HG03196 (cell line): ENCODE data around the gene TBC1D5.
"Not testable (repeated sequence)": the region's sequence is repeated elsewhere in the genome, so short reads cannot be mapped to it uniquely, and the experiment has no call there.

Experiments used
- ATAC-seq: cut with Tn5 transposase; IDR thresholded peaks from one replicate; pipeline ENCODE4 v1.9.1; 2021; ENCODE audit not compliant: unreplicated experiment

Gene TBC1D5

GRCh38 chr3:17151598-17152373 is 590.6 kb downstream of the TBC1D5 start:
- ATAC-seq = peak; percentile 98

DNA sequence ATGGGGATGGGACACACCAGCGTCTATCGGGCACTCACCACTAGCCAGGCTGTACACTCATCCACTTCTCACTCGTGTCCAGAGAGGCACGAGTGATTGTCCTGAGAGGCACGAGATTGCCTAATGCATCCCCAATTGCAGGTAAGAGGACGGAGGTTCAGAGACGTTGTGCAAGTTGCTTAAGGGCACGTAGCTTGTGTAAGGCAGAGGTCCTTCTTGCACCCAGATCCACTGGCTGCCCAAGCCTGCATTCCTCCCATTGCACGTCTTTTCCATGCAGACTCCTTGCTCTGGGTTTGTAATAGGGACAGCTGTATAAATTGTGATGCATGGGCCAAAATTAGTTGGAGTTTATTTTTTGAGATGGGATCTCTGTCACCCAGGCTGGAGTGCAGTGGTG is 593.4 kb downstream of the TBC1D5 start:
- no peak for ATAC-seq

- no peak for ATAC-seq
Observed at GRCh38 chr3:17144665-17144993, 597.8 kb downstream of the TBC1D5 start.

DNA sequence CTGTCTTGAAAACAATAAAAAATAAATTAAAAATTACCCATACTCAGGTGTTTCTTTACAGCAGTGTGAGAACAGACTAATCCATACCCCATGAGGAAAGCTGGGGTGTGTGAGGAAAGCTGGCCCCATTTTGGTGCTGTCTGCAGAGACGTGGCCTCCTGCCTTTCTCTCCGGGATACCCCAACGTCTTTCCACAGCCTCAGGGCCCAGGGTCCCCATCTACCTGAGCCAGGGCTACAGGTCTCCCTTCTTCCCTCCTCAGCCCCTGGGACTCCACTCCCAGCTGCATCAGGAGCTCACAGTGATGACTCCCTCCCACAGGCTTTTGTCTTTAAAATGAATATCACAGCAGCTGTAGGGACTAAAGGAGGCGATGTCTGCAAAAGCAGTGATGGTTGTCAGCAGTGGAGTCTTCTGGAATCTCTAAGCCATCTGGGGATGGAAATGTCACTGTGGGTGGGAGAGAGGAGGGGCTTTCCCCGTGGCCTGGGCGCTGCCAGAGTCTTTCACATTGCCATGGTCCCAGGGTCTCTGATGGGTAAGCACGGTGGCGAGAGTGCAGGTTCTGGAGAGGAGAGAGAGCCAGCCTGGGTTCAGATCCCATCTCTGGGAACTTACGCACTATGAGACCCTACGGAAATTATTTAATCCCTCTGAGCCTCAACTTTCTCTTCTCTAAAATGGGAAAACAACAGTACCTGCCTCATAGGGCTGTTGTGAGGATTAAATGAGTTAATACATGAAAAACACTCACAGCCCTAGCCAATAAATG is 598.4 kb downstream of the TBC1D5 start:
- no peak for ATAC-seq

- no peak for ATAC-seq
Observed at GRCh38 chr3:17142516-17142915, 599.9 kb downstream of the TBC1D5 start.

DNA sequence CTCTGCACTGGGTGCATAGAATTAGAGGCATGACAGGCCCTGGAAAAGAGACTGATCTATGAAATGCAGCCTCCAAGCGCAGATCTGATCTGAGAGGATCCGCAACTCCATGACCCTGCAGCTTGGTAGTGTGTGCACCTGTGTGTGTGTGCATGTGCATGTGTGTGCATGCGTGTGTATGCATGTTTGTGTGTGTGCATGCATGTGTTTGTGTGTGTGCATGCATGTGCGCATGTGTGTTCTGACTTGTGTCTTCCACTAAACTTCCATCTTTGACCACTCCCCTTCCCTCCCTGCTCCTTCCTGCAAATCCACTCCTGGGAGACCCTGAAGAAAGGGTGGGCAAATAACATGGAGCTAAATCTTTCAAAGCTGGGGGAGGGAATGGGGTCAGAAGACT is 600.7 kb downstream of the TBC1D5 start:
- no peak for ATAC-seq

- no peak for ATAC-seq
Observed at GRCh38 chr3:17140670-17141505, 601.5 kb downstream of the TBC1D5 start.

- ATAC-seq = no peak
Observed at GRCh38 chr3:17138246-17139039, 604.0 kb downstream of the TBC1D5 start.

DNA sequence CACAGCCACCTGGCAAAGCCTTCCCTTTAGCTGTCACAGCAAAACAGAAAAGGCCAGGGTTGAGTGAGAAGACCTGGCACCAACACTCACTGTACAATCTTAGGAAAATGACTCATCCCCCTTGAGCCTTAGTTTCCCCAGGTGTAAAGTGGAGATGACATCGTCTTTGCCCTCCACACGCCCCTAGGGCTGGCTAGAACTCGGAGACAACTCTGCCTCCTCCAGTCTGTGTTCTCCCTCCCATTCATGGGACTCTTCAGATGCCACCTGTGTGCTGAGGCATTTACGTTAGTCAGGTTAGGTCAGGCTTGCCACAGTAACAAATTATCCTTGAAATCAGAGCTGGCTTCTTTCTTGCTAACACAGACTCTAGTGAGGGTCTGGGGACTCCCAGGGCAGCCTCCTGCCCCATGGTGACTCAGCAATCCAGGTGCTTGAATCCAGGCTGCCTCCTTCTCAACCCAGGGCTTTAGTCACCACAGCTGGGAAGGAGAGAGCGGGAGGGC is 605.1 kb downstream of the TBC1D5 start:
- ATAC-seq = no peak

DNA sequence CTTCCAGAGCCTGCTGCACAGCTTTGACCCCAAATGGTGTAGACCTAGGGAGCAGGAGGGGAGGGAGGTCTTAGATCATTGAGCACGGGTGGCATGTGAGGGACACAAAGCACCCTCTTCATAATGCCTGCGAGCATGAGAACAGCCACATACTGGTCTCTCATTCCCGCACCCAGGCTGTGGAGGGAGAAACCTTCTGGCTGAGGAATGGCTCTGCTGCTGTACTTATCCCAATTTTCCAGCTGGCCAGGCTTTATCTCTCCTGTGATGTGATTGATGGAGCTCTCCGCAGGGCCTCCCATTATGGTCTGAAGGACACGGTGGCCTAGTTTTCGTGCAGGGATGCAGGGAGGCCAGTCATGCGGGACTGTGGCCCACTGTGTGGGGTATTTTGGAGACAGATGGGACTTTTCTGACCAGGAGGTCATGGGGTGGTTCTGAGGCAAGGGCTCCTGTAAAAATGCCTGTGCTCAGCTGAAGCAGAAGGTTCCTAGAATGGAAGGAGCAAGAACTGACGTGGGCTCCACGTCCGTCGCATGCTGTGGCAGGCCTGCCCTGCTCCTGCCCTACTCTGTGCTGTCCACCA is 606.2 kb downstream of the TBC1D5 start:
- ATAC-seq = no peak

DNA sequence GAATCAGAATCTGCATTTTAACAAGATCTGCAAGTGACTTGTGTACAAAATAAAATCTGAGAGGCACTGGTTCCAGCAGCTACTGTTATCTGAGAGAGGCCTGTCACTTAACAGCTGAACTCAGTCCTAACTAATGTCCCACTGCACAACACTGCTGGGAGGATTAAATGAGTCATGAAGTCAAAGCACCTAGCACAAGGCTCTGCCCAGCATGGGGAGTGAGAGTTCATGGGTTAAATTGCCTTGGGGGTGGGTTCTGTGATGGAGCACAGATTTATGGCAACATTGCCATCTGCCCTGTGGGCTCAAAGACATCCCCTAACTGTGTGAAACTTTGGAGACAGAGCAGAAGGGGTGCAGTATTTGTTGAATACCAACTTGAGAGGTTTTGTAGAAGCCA is 606.7 kb downstream of the TBC1D5 start:
- no peak for ATAC-seq

- no peak for ATAC-seq
Observed at GRCh38 chr3:17133632-17134545, 608.5 kb downstream of the TBC1D5 start.

GRCh38 chr3:17132286-17133115 is 609.9 kb downstream of the TBC1D5 start:
- no peak for ATAC-seq

GRCh38 chr3:17130956-17131355 is 611.5 kb downstream of the TBC1D5 start:
- no peak for ATAC-seq

DNA sequence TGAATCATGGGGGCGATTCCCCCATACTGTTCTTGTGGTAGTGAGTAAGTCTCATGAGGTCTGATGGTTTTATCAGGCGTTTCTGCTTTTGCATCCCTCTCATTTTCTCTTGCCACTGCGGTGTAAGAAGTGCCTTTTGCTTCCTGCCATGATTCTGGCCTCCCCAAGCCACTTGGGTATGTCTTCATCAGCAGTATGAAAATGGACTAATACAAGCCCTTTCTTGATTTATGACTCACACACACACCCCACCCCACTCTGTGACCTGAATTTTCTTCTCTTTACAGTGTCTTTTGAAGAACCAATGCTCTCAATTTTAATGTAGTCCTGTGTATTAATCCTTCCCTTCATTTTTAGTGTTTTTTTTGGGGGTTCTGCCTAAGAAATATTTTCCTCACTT is 612.9 kb downstream of the TBC1D5 start:
- no peak for ATAC-seq

DNA sequence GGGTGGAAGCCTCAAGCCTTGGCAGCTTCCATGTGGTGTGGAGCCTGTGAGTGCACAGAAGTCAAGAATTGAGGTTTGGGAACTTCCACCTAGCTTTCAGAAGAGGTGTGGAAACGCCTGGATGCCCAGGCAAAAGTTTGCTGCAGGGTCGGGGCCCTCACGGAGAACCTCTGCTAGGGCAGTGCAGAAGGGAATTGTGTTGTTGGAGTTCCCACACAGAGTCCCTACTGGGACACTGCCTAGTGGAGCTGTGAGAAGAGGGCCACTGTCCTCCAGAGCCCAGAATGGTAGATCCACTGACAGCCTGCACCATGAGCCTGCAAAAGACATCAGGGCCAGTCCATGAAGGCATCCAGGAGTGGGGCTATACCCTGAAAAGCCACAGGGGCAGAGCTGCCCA is 613.8 kb downstream of the TBC1D5 start:
- ATAC-seq = not testable (repeated sequence)

GRCh38 chr3:17125738-17126442 is 616.5 kb downstream of the TBC1D5 start:
- no peak for ATAC-seq

DNA sequence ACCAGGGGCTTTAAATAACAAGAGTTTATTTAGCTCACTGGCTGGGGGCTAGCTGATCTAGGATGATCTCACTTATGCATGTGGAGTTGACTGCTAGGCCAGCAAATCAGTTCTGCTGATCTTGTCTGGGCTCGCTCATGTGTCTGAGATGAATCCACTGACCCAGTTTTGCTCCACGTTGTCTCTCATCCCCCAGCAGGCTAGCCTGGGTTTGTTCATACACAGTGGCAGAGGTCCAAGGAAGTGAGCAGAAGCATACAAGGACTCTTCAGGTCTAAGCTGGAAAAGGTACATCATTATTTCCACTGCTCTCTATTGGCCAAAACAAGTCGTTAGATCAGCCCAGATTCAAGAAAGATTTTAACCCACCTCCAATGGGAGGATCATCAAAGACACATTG is 619.7 kb downstream of the TBC1D5 start:
- no peak for ATAC-seq
